Mesenchymal stem cell (in vitro differentiated cells and primary cell): ENCODE measurements around the gene AP3S2.

Experiments used
- DNase-seq: peaks from one replicate; pipeline ENCODE4 v3.0.0-alpha.2; 2013
- H2AFZ ChIP-seq: one replicate; pipeline ENCODE4 v1.6.1; 2013; ENCODE audit warnings: low read depth, mild to moderate bottlenecking, control low read depth, inconsistent platforms, low read length, moderate library complexity
- H2AK5ac ChIP-seq: 2 replicates; pipeline ENCODE4 v1.6.1; 2013; ENCODE audit warnings: low read length, moderate library complexity, mild to moderate bottlenecking, inconsistent platforms; ENCODE audit not compliant: severe bottlenecking
- H2BK120ac ChIP-seq: one replicate; pipeline ENCODE4 v1.6.1; 2013; ENCODE audit warnings: low read depth, mild to moderate bottlenecking, inconsistent platforms, low read length, moderate library complexity
- H2BK12ac ChIP-seq, 2 experiments: one replicate each; pipeline ENCODE4 v1.6.1; 2013; ENCODE audit warnings: inconsistent platforms in 2 of 2, low read length in 2 of 2, mild to moderate bottlenecking in 2 of 2, moderate library complexity in 2 of 2, control low read depth in 1 of 2
- H2BK15ac ChIP-seq: one replicate; pipeline ENCODE4 v1.6.1; 2013; ENCODE audit warnings: mild to moderate bottlenecking, low read depth, inconsistent platforms; ENCODE audit not compliant: poor library complexity, severe bottlenecking
- H2BK5ac ChIP-seq: 2 replicates; pipeline ENCODE4 v1.6.1; 2013; ENCODE audit warnings: low read depth, mild to moderate bottlenecking, low read length, control low read depth, inconsistent platforms; ENCODE audit not compliant: poor library complexity, severe bottlenecking
- H3K14ac ChIP-seq, 2 experiments: one replicate each; pipeline ENCODE4 v1.6.1; 2013; ENCODE audit warnings: inconsistent platforms in 2 of 2, low read length in 2 of 2, control low read depth in 1 of 2, mild to moderate bottlenecking in 1 of 2, moderate library complexity in 1 of 2
- H3K18ac ChIP-seq, 2 experiments: one replicate each; pipeline ENCODE4 v1.6.1; 2013; ENCODE audit warnings: inconsistent platforms in 2 of 2, low read length in 2 of 2, control low read depth in 1 of 2, low read depth in 1 of 2, mild to moderate bottlenecking in 1 of 2
- H3K23ac ChIP-seq, 2 experiments: one replicate each; pipeline ENCODE4 v1.6.1; 2013; ENCODE audit warnings: inconsistent platforms in 2 of 2, low read length in 2 of 2, mild to moderate bottlenecking in 2 of 2, moderate library complexity in 2 of 2, control low read depth in 1 of 2
- H3K27ac ChIP-seq: 2 replicates; pipeline ENCODE4 v1.5.1; 2013; ENCODE audit warnings: mild to moderate bottlenecking, moderate library complexity, low read length, control low read depth, inconsistent platforms; ENCODE audit not compliant: poor library complexity, severe bottlenecking
- H3K27me3 ChIP-seq, 2 experiments: 2 replicates each; pipeline versions ENCODE4 v1.6.1 to v1.7.0; 2013; ENCODE audit warnings: low read length in 2 of 2, mild to moderate bottlenecking in 2 of 2, moderate library complexity in 2 of 2, control low read depth in 1 of 2, inconsistent platforms in 1 of 2; ENCODE audit not compliant: control insufficient read depth in 1 of 2, insufficient read depth in 1 of 2
- H3K36me3 ChIP-seq, 2 experiments: 2 replicates each; pipeline versions ENCODE4 v1.6.1 to v1.7.0; 2013; ENCODE audit warnings: low read length in 2 of 2, control low read depth in 1 of 2, inconsistent platforms in 1 of 2, low read depth in 1 of 2, mild to moderate bottlenecking in 1 of 2; ENCODE audit not compliant: insufficient read depth in 2 of 2, control insufficient read depth in 1 of 2
- H3K4ac ChIP-seq, 2 experiments: one replicate each; pipeline ENCODE4 v1.6.1; 2013; ENCODE audit warnings: inconsistent platforms in 2 of 2, low read length in 2 of 2, mild to moderate bottlenecking in 2 of 2, moderate library complexity in 2 of 2, control low read depth in 1 of 2, low read depth in 1 of 2
- H3K4me1 ChIP-seq: 2 replicates; pipeline ENCODE4 v1.6.1; 2013; ENCODE audit warnings: low read depth, low read length, control low read depth; ENCODE audit not compliant: control insufficient read depth, insufficient read depth
- H3K4me2 ChIP-seq: 2 replicates; pipeline ENCODE4 v1.6.1; 2013; ENCODE audit warnings: low read length, mild to moderate bottlenecking, inconsistent platforms; ENCODE audit not compliant: poor library complexity, severe bottlenecking
- H3K4me3 ChIP-seq, 2 experiments: 2 replicates each; pipeline versions ENCODE4 v1.5.1 to v1.7.0; 2013; ENCODE audit warnings: low read length in 2 of 2, mild to moderate bottlenecking in 2 of 2, control low read depth in 1 of 2, low read depth in 1 of 2; ENCODE audit not compliant: insufficient read depth in 1 of 2
- H3K79me1 ChIP-seq: replicated peaks from 2 replicates; pipeline ENCODE4 v1.6.1; 2013; ENCODE audit warnings: mild to moderate bottlenecking, control low read depth, low read length, inconsistent platforms; ENCODE audit not compliant: poor library complexity, severe bottlenecking
- H3K9ac ChIP-seq: 2 replicates; pipeline ENCODE4 v1.7.0; 2013; ENCODE audit warnings: mild to moderate bottlenecking, low read length, moderate library complexity
- H3K9me3 ChIP-seq: 2 replicates; pipeline ENCODE4 v1.7.0; 2013; ENCODE audit warnings: mild to moderate bottlenecking, low read length; ENCODE audit not compliant: control insufficient read depth
- H4K8ac ChIP-seq: one replicate; pipeline ENCODE4 v1.6.1; 2013; ENCODE audit warnings: inconsistent platforms, mild to moderate bottlenecking, low read length, moderate library complexity
- H4K91ac ChIP-seq: one replicate; pipeline ENCODE4 v1.6.1; 2013; ENCODE audit warnings: mild to moderate bottlenecking, low read length, inconsistent platforms
- WGBS: methylation state at CpG from one replicate; pipeline ENCODE4 v1.1.7; 2013; ENCODE audit warnings: mixed read lengths; 5-methylcytosine and 5-hydroxymethylcytosine counted together

Gene AP3S2

GRCh38 chr15:89829161-89829560 lies 64.6 kb downstream of the AP3S2 start:
- no peak for DNase-seq
- Histone ChIP-seq H2AK5ac (peak overlapping the region; percentile 29), H3K4ac (peak overlapping the region in 1 of 2 experiments; percentile 32), H3K4me2 (no peak overlapping the region), H3K4me1 (peaks cover 27% of the 10 kb centered on the region), H3K9ac (peak overlapping the region; percentile 74), H2BK15ac (no peak overlapping the region), H3K4me3 (peak overlapping the region in 1 of 2 experiments; percentile 28), H3K36me3 (peaks cover 23 to 31% of the 10 kb centered on the region in 2 experiments), H2BK12ac (no peak overlapping the region), H2AFZ (no peak overlapping the region), H3K9me3 (no peaks in the 10 kb centered on the region), H3K14ac (no peak overlapping the region), H2BK120ac (no peak overlapping the region), H3K18ac (peak overlapping the region; percentile 26 to 37), H3K27ac (no peak overlapping the region), H4K91ac (no peak overlapping the region), H2BK5ac (no peak overlapping the region), H3K23ac (no peak overlapping the region), H3K79me1 (peaks cover 2% of the 10 kb centered on the region), H3K27me3 (no peaks in the 10 kb centered on the region), H4K8ac (peak overlapping the region; percentile 31)
- WGBS, result 61% methylated on average over 8 of the region's 8 CpGs

GRCh38 chr15:89828281-89829145 lies 65.3 kb downstream of the AP3S2 start:
- H2BK120ac ChIP-seq, result no peak overlapping the region
- peak overlapping the region; percentile 74 for H3K9ac ChIP-seq
- no peak overlapping the region for H2BK5ac ChIP-seq
- no peak overlapping the region for H3K14ac ChIP-seq
- no peak overlapping the region for H3K23ac ChIP-seq
- peaks cover 30% of the 10 kb centered on the region for H3K4me1 ChIP-seq
- no peak overlapping the region for H2BK15ac ChIP-seq
- DNase-seq, result peak; percentile 69
- peaks cover 2% of the 10 kb centered on the region for H3K79me1 ChIP-seq
- peak overlapping the region; percentile 16 to 77 for H3K18ac ChIP-seq
- peaks cover 16 to 24% of the 10 kb centered on the region in 2 experiments for H3K36me3 ChIP-seq
- H3K4me3 ChIP-seq, result peak overlapping the region in 1 of 2 experiments; percentile 28
- H3K9me3 ChIP-seq, result no peaks in the 10 kb centered on the region
- H3K4me2 ChIP-seq, result no peak overlapping the region
- H3K27me3 ChIP-seq, result no peaks in the 10 kb centered on the region
- H2BK12ac ChIP-seq, result peak overlapping the region in 1 of 2 experiments; percentile 18
- no peak overlapping the region for H2AFZ ChIP-seq
- WGBS, result 43% methylated on average over 16 of the region's 17 CpGs
- H3K27ac ChIP-seq, result no peak overlapping the region
- peak overlapping the region; percentile 45 for H4K8ac ChIP-seq
- no peak overlapping the region for H2AK5ac ChIP-seq
- H3K4ac ChIP-seq, result peak overlapping the region in 1 of 2 experiments; percentile 32
- H4K91ac ChIP-seq, result no peak overlapping the region

GRCh38 chr15:89827829-89828228 lies 66.0 kb downstream of the AP3S2 start:
- Histone ChIP-seq H3K36me3 (peaks cover 9 to 24% of the 10 kb centered on the region in 2 experiments), H3K18ac (peak overlapping the region in 1 of 2 experiments; percentile 72), H3K23ac (no peak overlapping the region), H2AFZ (no peak overlapping the region), H2BK5ac (no peak overlapping the region), H3K9ac (peak overlapping the region; percentile 74), H3K79me1 (peaks cover 2% of the 10 kb centered on the region), H2BK15ac (no peak overlapping the region), H3K4ac (peak overlapping the region in 1 of 2 experiments; percentile 32), H3K27ac (no peak overlapping the region), H3K9me3 (no peaks in the 10 kb centered on the region), H3K14ac (peak overlapping the region in 1 of 2 experiments; percentile 69), H3K27me3 (no peaks in the 10 kb centered on the region), H4K91ac (peak overlapping the region; percentile 43), H3K4me2 (no peak overlapping the region), H2BK12ac (peak overlapping the region; percentile 23 to 68), H2BK120ac (no peak overlapping the region), H3K4me1 (peaks cover 34% of the 10 kb centered on the region), H4K8ac (peak overlapping the region; percentile 45), H2AK5ac (peak overlapping the region; percentile 9), H3K4me3 (peak overlapping the region in 1 of 2 experiments; percentile 28)
- no peak for DNase-seq
- 97% methylated on average over 3 of the region's 4 CpGs for WGBS
